H1 (cell line): ENCODE data around the gene PBX2. TPM values are rescaled to one million over a fixed set of nuclear protein-coding genes. Genes with fewer than 3 reads are reported as not detected.
A peak's percentile ranks its signal among the peaks of the same experiment; 100 is the strongest.

ENCODE experiments used
- CTCF ChIA-PET: fragments of 300-600 bp; sonication (Branson Sonifier 250); formaldehyde crosslinking; loops from one replicate; lab custom pipeline; 2021; ENCODE audit not compliant: partially characterized antibody; lab: Charles Lee
- POLR2A ChIA-PET: fragments of 300-600 bp; sonication (Branson Sonifier 250); formaldehyde crosslinking; loops from one replicate; lab custom pipeline; 2021; ENCODE audit warnings: inconsistent platforms; ENCODE audit not compliant: partially characterized antibody; lab: Charles Lee
- DNase-seq, 2 experiments: peaks; one replicate each; pipeline versions ENCODE4 v3.0.0 to v3.0.0-alpha.2; 2010 to 2022; ENCODE audit warnings: low spot score in 2 of 2, low read depth in 1 of 2, mixed read lengths in 1 of 2
- FAIRE-seq: peaks from 2 replicates; lab custom pipeline; 2011; peaks lifted over from hg19 to GRCh38; lab: Jason Lieb, UNC
- H2AFZ ChIP-seq: 2 replicates; pipeline ENCODE4 v1.8.1; 2012; ENCODE audit warnings: low read length, inconsistent platforms
- H2AK5ac ChIP-seq: 2 replicates; pipeline ENCODE4 v1.6.1; 2013; ENCODE audit warnings: low read depth, low read length
- H2BK120ac ChIP-seq: replicated peaks from 2 replicates; pipeline ENCODE3; 2013; ENCODE audit warnings: low read depth, low read length, inconsistent platforms
- H2BK12ac ChIP-seq: 2 replicates; pipeline ENCODE4 v1.6.1; 2013; ENCODE audit warnings: low read depth, low read length
- H2BK15ac ChIP-seq: 2 replicates; pipeline ENCODE4 v1.6.1; 2013; ENCODE audit warnings: low read length
- H2BK20ac ChIP-seq: 2 replicates; pipeline ENCODE4 v1.6.1; 2013; ENCODE audit warnings: low read length
- H2BK5ac ChIP-seq: 2 replicates; pipeline ENCODE4 v1.6.1; 2013; ENCODE audit warnings: low read depth, low read length
- H3K14ac ChIP-seq: 2 replicates; pipeline ENCODE4 v1.6.1; 2013; ENCODE audit warnings: inconsistent platforms; ENCODE audit not compliant: insufficient read length
- H3K18ac ChIP-seq: 2 replicates; pipeline ENCODE4 v1.6.1; 2013; ENCODE audit warnings: low read length; ENCODE audit errors: extremely low read depth
- H3K23ac ChIP-seq: 2 replicates; pipeline ENCODE4 v1.6.1; 2013; ENCODE audit warnings: inconsistent platforms; ENCODE audit not compliant: insufficient read length
- H3K23me2 ChIP-seq: 2 replicates; pipeline ENCODE4 v1.6.1; 2013; ENCODE audit warnings: low read depth, low read length
- H3K27ac ChIP-seq: 2 replicates; pipeline ENCODE4 v1.6.1; 2011; ENCODE audit warnings: low read depth, low read length, inconsistent platforms
- H3K27me3 ChIP-seq, 4 experiments: replicated peaks in 1 of 4; 1 replicate in 1 of 4; 2 replicates in 3 of 4; pipeline versions ENCODE4 v1.6.1 to v1.8.1; 2011 to 2013; ENCODE audit warnings: low read length in 3 of 4, mild to moderate bottlenecking in 3 of 4, inconsistent platforms in 2 of 4, mixed read lengths in 2 of 4, moderate library complexity in 1 of 4; ENCODE audit not compliant: control insufficient read depth in 3 of 4, insufficient read depth in 3 of 4; ENCODE audit errors: extremely low read depth in 1 of 4
- H3K36me3 ChIP-seq, 4 experiments: 2 replicates each; pipeline versions ENCODE4 v1.6.1 to v1.8.1; 2011 to 2013; ENCODE audit warnings: mild to moderate bottlenecking in 4 of 4, low read length in 3 of 4, moderate library complexity in 2 of 4, control low read depth in 1 of 4, inconsistent platforms in 1 of 4; ENCODE audit not compliant: insufficient read depth in 4 of 4, control insufficient read depth in 2 of 4
- H3K4ac ChIP-seq: replicated peaks from 2 replicates; pipeline ENCODE3; 2013; ENCODE audit warnings: low read length, low read depth, mixed read lengths, inconsistent platforms; ENCODE audit not compliant: insufficient read length
- H3K4me1 ChIP-seq, 4 experiments: replicated peaks in 1 of 4; 1 replicate in 1 of 4; 2 replicates in 3 of 4; pipeline versions ENCODE4 v1.6.1 to v1.8.1; 2011 to 2013; ENCODE audit warnings: low read length in 3 of 4, inconsistent platforms in 2 of 4, mixed read lengths in 1 of 4; ENCODE audit not compliant: insufficient read depth in 4 of 4, control insufficient read depth in 3 of 4
- H3K4me2 ChIP-seq, 2 experiments: 2 replicates each; pipeline versions ENCODE4 v1.6.1 to v1.8.1; 2011 to 2013; ENCODE audit warnings: low read depth in 2 of 2, low read length in 2 of 2, control low read depth in 1 of 2, inconsistent platforms in 1 of 2, mild to moderate bottlenecking in 1 of 2; ENCODE audit not compliant: insufficient read depth in 1 of 2
- H3K4me3 ChIP-seq, 4 experiments: fragments of 200-600, 300-600 bp in 1 of 4; sonication (generic), shearing (Covaris generic), sonication (Bioruptor Twin) in 1 of 4; 2 replicates each; pipeline versions ENCODE4 v1.5.1 to v1.8.1; 2011 to 2016; ENCODE audit warnings: low read length in 4 of 4, low read depth in 3 of 4, control low read depth in 2 of 4, inconsistent platforms in 2 of 4, mild to moderate bottlenecking in 2 of 4, mixed read lengths in 1 of 4, moderate library complexity in 1 of 4; ENCODE audit not compliant: insufficient read depth in 2 of 4; ENCODE audit errors: extremely low read depth in 1 of 4
- H3K56ac ChIP-seq: replicated peaks from 2 replicates; pipeline ENCODE3; 2013; ENCODE audit warnings: low read depth, mild to moderate bottlenecking, mixed read lengths, low read length, inconsistent platforms; ENCODE audit not compliant: insufficient read length
- H3K79me1 ChIP-seq: 2 replicates; pipeline ENCODE4 v1.6.1; 2013; ENCODE audit warnings: low read depth, low read length, control low read depth
- H3K79me2 ChIP-seq, 2 experiments: 2 replicates each; pipeline versions ENCODE4 v1.6.1 to v1.8.1; 2012 to 2013; ENCODE audit warnings: low read length in 2 of 2, mild to moderate bottlenecking in 2 of 2, inconsistent platforms in 1 of 2; ENCODE audit not compliant: insufficient read depth in 2 of 2, control insufficient read depth in 1 of 2
- H3K9ac ChIP-seq, 4 experiments: replicated peaks in 1 of 4; 1 replicate in 1 of 4; 2 replicates in 3 of 4; pipeline versions ENCODE4 v1.6.1 to v1.8.1; 2011 to 2013; ENCODE audit warnings: low read depth in 3 of 4, low read length in 3 of 4, control low read depth in 2 of 4, mild to moderate bottlenecking in 2 of 4, moderate library complexity in 2 of 4, inconsistent platforms in 1 of 4; ENCODE audit errors: extremely low read depth in 1 of 4
- H3K9me3 ChIP-seq, 2 experiments: 2 replicates each; pipeline versions ENCODE4 v1.6.1 to v1.8.1; 2012 to 2013; ENCODE audit warnings: mild to moderate bottlenecking in 2 of 2, moderate library complexity in 2 of 2, control low read depth in 1 of 2, inconsistent platforms in 1 of 2, low read depth in 1 of 2, low read length in 1 of 2, mixed read lengths in 1 of 2; ENCODE audit not compliant: insufficient read depth in 2 of 2
- H4K20me1 ChIP-seq, 2 experiments: replicated peaks in 1 of 2; 2 replicates each; pipeline versions ENCODE3 to v1.8.1; 2011 to 2013; ENCODE audit warnings: inconsistent platforms in 2 of 2, low read length in 2 of 2, mild to moderate bottlenecking in 1 of 2; ENCODE audit not compliant: insufficient read depth in 2 of 2, control insufficient read depth in 1 of 2
- H4K5ac ChIP-seq: 2 replicates; pipeline ENCODE4 v1.6.1; 2013; ENCODE audit warnings: low read length, low read depth, mixed read lengths, inconsistent platforms; ENCODE audit not compliant: insufficient read length
- H4K8ac ChIP-seq: 2 replicates; pipeline ENCODE4 v1.8.0; 2013; ENCODE audit warnings: mild to moderate bottlenecking, moderate library complexity, low read length, inconsistent platforms; ENCODE audit not compliant: insufficient read depth; ENCODE audit errors: extremely low read depth
- H4K91ac ChIP-seq: replicated peaks from 2 replicates; pipeline ENCODE3; 2013; ENCODE audit warnings: low read length, mixed read lengths, inconsistent platforms; ENCODE audit not compliant: insufficient read length
- ATF2 ChIP-seq: IDR thresholded peaks from 2 replicates; pipeline ENCODE4 v1.6.1; 2012; ENCODE audit warnings: low read length, inconsistent platforms
- SUZ12 ChIP-seq: fragments of 200-600 bp; sonication (generic); IDR thresholded peaks from 2 replicates; pipeline ENCODE4 v1.6.1; 2012; ENCODE audit warnings: mild to moderate bottlenecking, inconsistent platforms, low read length, moderate library complexity, mixed read lengths
- WGBS, 2 experiments: shearing (Covaris generic) in 1 of 2; methylation state at CpG; one replicate each; pipeline versions ENCODE4 v1.1.6 to v1.1.7; 2013 to 2015; ENCODE audit warnings: low lambda C conversion rate in 2 of 2, mixed read lengths in 2 of 2, inconsistent platforms in 1 of 2, low coverage in 1 of 2, missing lambda C conversion rate in 1 of 2; ENCODE audit not compliant: insufficient replicate concordance in 2 of 2, insufficient coverage in 1 of 2, insufficient read length in 1 of 2; ENCODE audit errors: extremely low coverage in 1 of 2, missing lambda C conversion rate in 1 of 2; 5-methylcytosine and 5-hydroxymethylcytosine counted together
- polyA plus RNA-seq, 7 experiments: library from polyadenylated mRNA; depleted of rRNA in 3 of 7; stranded (reverse) in 5 of 7; unstranded in 2 of 7; fragments of >200 nt in 5 of 7; fragments of 200-250 nt in 2 of 7; gene quantifications; 1 replicate in 5 of 7; 2 replicates in 1 of 7; 4 replicates in 1 of 7; pipeline versions ENCODE4 v1.2.1 to v1.2.3, GENCODE V29; 2011 to 2013; ENCODE audit warnings: missing spikeins in 2 of 7, mixed read lengths in 2 of 7
- total RNA-seq: library from RNA; stranded (reverse); fragmentation: NEBNext Ultra II Directional; extraction: Animal tissue kit (Norgen Biotek cat#: 25700); gene quantifications from 2 replicates; pipeline ENCODE4 v1.2.1, GENCODE V29; 2021

Gene PBX2
- total and polyA plus RNA-seq, 2 of the 8 experiments (the other 6 are each of a cell fraction or from before 2014, with no cell fraction given): 102 to 130 TPM

- H2BK20ac ChIP-seq: no peak overlapping the region
- H3K4ac ChIP-seq: no peak overlapping the region
- no peaks in the 10 kb centered on the region for H4K20me1 ChIP-seq
- no peak overlapping the region for H2BK120ac ChIP-seq
- 90% methylated on average over 4 of the region's 4 CpGs; no CpG with 5 or more reads in 1 of the 2 experiments for WGBS, 2 experiments
- H2BK5ac ChIP-seq: no peak overlapping the region
- no peak overlapping the region for H4K91ac ChIP-seq
- H3K23ac ChIP-seq: no peak overlapping the region
- H3K14ac ChIP-seq: no peak overlapping the region
- no peak for FAIRE-seq
- H4K5ac ChIP-seq: no peak overlapping the region
- no peaks in the 10 kb centered on the region for H3K36me3 ChIP-seq
- no peak overlapping the region for H3K18ac ChIP-seq
- peak overlapping the region in 3 of 4 experiments; percentile 55 to 61 (median 60); a peak in 4 of 8 replicates for H3K4me3 ChIP-seq
- no peak overlapping the region for H4K8ac ChIP-seq
- H2BK15ac ChIP-seq: no peak overlapping the region
- no peaks in the 10 kb centered on the region; the same call in 1 of the 2 replicates for H3K79me1 ChIP-seq
- TF ChIP-seq SUZ12 (no peak), ATF2 (0 out of 2 replicates have a peak, but pooled peaks have one; percentile 8)
- TF ChIP-seq, all 59 proteins: peak for 1
- no peak overlapping the region for H2AFZ ChIP-seq
- ChIA-PET CTCF (interaction anchor here (1.3 kb wide), 2 partner anchors 24 to 46 kb away, joined by 3 to 4 read pairs; no protein-coding TSS in a partner anchor), POLR2A (interaction anchor here (1.4 to 13.3 kb wide), 6 partner anchors 15 to 777 kb away, joined by 4 to 194 read pairs (median 9); partner anchors contain the start of genes AGPAT1, ATF6B, FKBPL and PRRT1)
- no peaks in the 10 kb centered on the region for H3K9me3 ChIP-seq
- peaks cover 0 to 2% of the 10 kb centered on the region in 2 experiments; a peak in 2 of 4 replicates for H3K79me2 ChIP-seq
- DNase-seq: no peak
- H2AK5ac ChIP-seq: no peak overlapping the region
- peaks cover 7% of the 10 kb centered on the region; the same call in 1 of the 2 replicates for H3K23me2 ChIP-seq
- H2BK12ac ChIP-seq: no peak overlapping the region
- no peak overlapping the region for H3K27ac ChIP-seq
- H3K4me2 ChIP-seq: peak overlapping the region; percentile 77 to 89; a peak in 2 of 4 replicates
- H3K9ac ChIP-seq: no peak overlapping the region
- H3K56ac ChIP-seq: no peak overlapping the region
- H3K4me1 ChIP-seq: peaks cover 8 to 42% (median 24%) of the 10 kb centered on the region in 4 experiments
- H3K27me3 ChIP-seq: no peaks in the 10 kb centered on the region
Observed at GRCh38 chr6:32194388-32194787, 4.4 kb upstream of the PBX2 start.
